HepG2 (cell line): Measurements from ENCODE around the gene PSKH1. TPM values are rescaled to one million over a fixed set of nuclear protein-coding genes. Genes with fewer than 3 reads are reported as not detected.

Experiments used
- CHCHD3 ChIP-seq: sonication (generic); formaldehyde crosslinking; IDR thresholded peaks from 2 replicates; pipeline ENCODE4 v1.8.0; 2022; ENCODE audit warnings: mild to moderate bottlenecking, missing genetic modification reagents, moderate library complexity
- DR1 ChIP-seq: sonication (generic); formaldehyde crosslinking; IDR thresholded peaks from 2 replicates; pipeline ENCODE4 v1.8.0; 2021; ENCODE audit warnings: mild to moderate bottlenecking, missing genetic modification reagents, inconsistent platforms
- ETV6 ChIP-seq: sonication (generic); formaldehyde crosslinking; conservative IDR thresholded peaks from 2 replicates; pipeline ENCODE4 v1.4.0; 2020; ENCODE audit warnings: missing genetic modification reagents
- GMEB1 ChIP-seq: sonication (generic); formaldehyde crosslinking; IDR thresholded peaks from 2 replicates; pipeline ENCODE4 v1.5.1; 2020; ENCODE audit warnings: missing genetic modification reagents, mild to moderate bottlenecking, borderline replicate concordance
- HMGXB4 ChIP-seq, 2 experiments: sonication (generic) in 1 of 2; formaldehyde crosslinking in 1 of 2; IDR thresholded peaks; 2 replicates each; pipeline versions ENCODE4 v1.4.0 to v1.6.1; 2018 to 2020; ENCODE audit warnings: missing genetic modification reagents in 2 of 2, borderline replicate concordance in 1 of 2, low read depth in 1 of 2, mild to moderate bottlenecking in 1 of 2, missing biosample characterization in 1 of 2
- NFE2L1 ChIP-seq: sonication (generic); formaldehyde crosslinking; IDR thresholded peaks from 2 replicates; pipeline ENCODE4 v1.4.0; 2020; ENCODE audit warnings: missing genetic modification reagents, mild to moderate bottlenecking, borderline replicate concordance
- RBM39 ChIP-seq: fragments of 200-400 bp; formaldehyde crosslinking; IDR thresholded peaks from one replicate; pipeline ENCODE4 v1.6.1; 2018; ENCODE audit warnings: antibody characterized with exemption, mild to moderate bottlenecking, low read depth, low read length; ENCODE audit not compliant: poor library complexity, severe bottlenecking
- ZBTB38 ChIP-seq: sonication (generic); formaldehyde crosslinking; IDR thresholded peaks from 2 replicates; pipeline ENCODE4 v1.5.1; 2020; ENCODE audit warnings: mild to moderate bottlenecking, missing genetic modification reagents
- ZIK1 ChIP-seq: sonication (generic); formaldehyde crosslinking; IDR thresholded peaks from 2 replicates; pipeline ENCODE4 v1.5.0; 2020; ENCODE audit warnings: mild to moderate bottlenecking, low read depth, missing genetic modification reagents, borderline replicate concordance
- ZNF282 ChIP-seq: fragments of 450-650 bp; IDR thresholded peaks from 2 replicates; pipeline ENCODE4 v1.6.1; 2018; ENCODE audit not compliant: partially characterized antibody
- ZNF451 ChIP-seq: sonication (generic); formaldehyde crosslinking; IDR thresholded peaks from 2 replicates; pipeline ENCODE4 v1.5.0; 2020; ENCODE audit warnings: mild to moderate bottlenecking, missing genetic modification reagents
- ZNF569 ChIP-seq: sonication (generic); formaldehyde crosslinking; IDR thresholded peaks from 2 replicates; pipeline ENCODE4 v1.5.0; 2020; ENCODE audit warnings: mild to moderate bottlenecking, missing genetic modification reagents, moderate library complexity, borderline replicate concordance
- ZNF607 ChIP-seq: sonication (generic); formaldehyde crosslinking; IDR thresholded peaks from 2 replicates; pipeline ENCODE4 v1.5.1; 2020; ENCODE audit warnings: missing genetic modification reagents, mild to moderate bottlenecking, borderline replicate concordance
- ZNF609 ChIP-seq: sonication (generic); formaldehyde crosslinking; IDR thresholded peaks from 2 replicates; pipeline ENCODE4 v1.4.0; 2020; ENCODE audit warnings: mild to moderate bottlenecking, missing genetic modification reagents, borderline replicate concordance
- ZNF639 ChIP-seq: conservative IDR thresholded peaks from 2 replicates; pipeline ENCODE4 v1.6.1; 2018; ENCODE audit warnings: missing genetic modification reagents
- ZNF773 ChIP-seq: sonication (generic); formaldehyde crosslinking; IDR thresholded peaks from 2 replicates; pipeline ENCODE4 v1.4.0; 2020; ENCODE audit warnings: missing genetic modification reagents, borderline replicate concordance
- ZSCAN31 ChIP-seq: sonication (generic); formaldehyde crosslinking; IDR thresholded peaks from 2 replicates; pipeline ENCODE4 v1.5.0; 2020; ENCODE audit warnings: low read depth, mild to moderate bottlenecking, missing genetic modification reagents
- polyA plus RNA-seq, 8 experiments: library from polyadenylated mRNA; depleted of rRNA in 3 of 8; stranded (reverse) in 7 of 8; unstranded in 1 of 8; fragments of >200 nt; fragmentation: Illumina TruSeq in 4 of 8; extraction: Trizol in 4 of 8; gene quantifications; 2 replicates each; pipeline versions ENCODE4 v1.2.1 to v1.2.3, GENCODE V29; 2011 to 2016; ENCODE audit warnings: low read depth in 4 of 8, missing spikeins in 1 of 8, mixed read lengths in 1 of 8; ENCODE audit not compliant: insufficient read depth in 1 of 8
- total RNA-seq, 5 experiments: library from RNA; depleted of rRNA; stranded (reverse); fragments of >200 nt; fragmentation: Illumina TruSeq; extraction: Trizol; gene quantifications; 2 replicates each; pipeline ENCODE4 v1.2.3, GENCODE V29; 2016; ENCODE audit warnings: low read depth in 1 of 5

PSKH1 gene
- total and polyA plus RNA-seq, 2 of the 13 experiments (the other 11 are each of a cell fraction or from before 2014, with no cell fraction given), result 8.4 to 19.1 TPM

- TF ChIP-seq GMEB1 (CRISPR knock-in tag), result peak; percentile 95
- peak; percentile 84; the same call in 1 of the 2 replicates for TF ChIP-seq ZNF773 (CRISPR knock-in tag)
- peak; percentile 56; the same call in 1 of the 2 replicates for TF ChIP-seq DR1
- no peak for TF ChIP-seq ZNF282
- TF ChIP-seq ZNF569 (CRISPR knock-in tag), result no peak
- TF ChIP-seq ETV6 (CRISPR knock-in tag), result peak; percentile 79; the same call in 1 of the 2 replicates
- TF ChIP-seq ZNF609 (CRISPR knock-in tag), result no peak
- TF ChIP-seq ZNF451, result 0 out of 2 replicates have a peak, but pooled peaks have one; percentile 27
- TF ChIP-seq ZNF607 (CRISPR knock-in tag), result peak; percentile 72; the same call in 1 of the 2 replicates
- peak; percentile 54; the same call in 1 of the 2 replicates for TF ChIP-seq ZBTB38 (CRISPR knock-in tag)
- no peak for TF ChIP-seq ZNF639 (CRISPR knock-in tag)
- TF ChIP-seq NFE2L1 (CRISPR knock-in tag), result no peak
- peak; percentile 94; the same call in 1 of the 2 replicates for TF ChIP-seq CHCHD3 (CRISPR knock-in tag)
- TF ChIP-seq ZSCAN31 (CRISPR knock-in tag), result peak; percentile 87
- TF ChIP-seq HMGXB4 (CRISPR knock-in tag; IDR thresholded peaks at IDR 0.05; ENCODE audit: borderline replicate concordance in 1 of 2, low read depth in 1 of 2), result peak; percentile 49 to 68; a peak in 1 of 4 replicates
- peak; percentile 23; the same call in 1 of the 2 replicates for TF ChIP-seq ZIK1 (CRISPR knock-in tag)
- TF ChIP-seq RBM39, result peak; percentile 77
Measured at GRCh38 chr16:67892899-67893742, at the start of gene PSKH1 (continued).
